ENCODE results near the gene NEGR1. TPM values are rescaled to one million over a fixed set of nuclear protein-coding genes. Genes with fewer than 3 reads are reported as not detected.

The NEGR1 gene
- total RNA-seq, 2 experiments from 2014 or later = not detected

DNA sequence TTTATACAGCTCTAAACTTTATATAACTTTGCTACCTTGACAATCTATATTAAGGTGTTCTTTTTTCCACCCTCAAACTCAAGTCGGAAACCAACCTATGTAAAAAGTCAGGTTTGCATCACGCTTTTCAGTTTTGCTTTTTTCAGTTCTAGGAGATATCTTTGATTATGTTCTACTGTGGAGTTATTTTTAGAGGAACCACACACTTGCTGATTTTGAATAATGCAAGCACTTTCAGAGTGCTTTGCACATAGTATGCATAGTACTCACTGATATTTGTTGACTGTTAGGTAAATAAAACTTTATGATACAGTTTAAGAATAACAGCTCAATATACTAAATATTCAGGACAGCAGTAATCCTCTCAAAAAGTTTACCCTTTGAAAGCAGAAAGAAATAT lies 637.3 kb downstream of the NEGR1 start:
- no peaks in the 10 kb centered on the region for H3K36me3 Mint-ChIP-seq (ENCODE audit: low read depth)
- DNase-seq (no peak), ATAC-seq (no peak)
- CTCF ChIA-PET = no interaction called here
- H3K27ac Mint-ChIP-seq = no peak overlapping the region
- intact Hi-C loops (cut with micrococcal nuclease) = no loop called here
- TF ChIP-seq, protein P1, sequence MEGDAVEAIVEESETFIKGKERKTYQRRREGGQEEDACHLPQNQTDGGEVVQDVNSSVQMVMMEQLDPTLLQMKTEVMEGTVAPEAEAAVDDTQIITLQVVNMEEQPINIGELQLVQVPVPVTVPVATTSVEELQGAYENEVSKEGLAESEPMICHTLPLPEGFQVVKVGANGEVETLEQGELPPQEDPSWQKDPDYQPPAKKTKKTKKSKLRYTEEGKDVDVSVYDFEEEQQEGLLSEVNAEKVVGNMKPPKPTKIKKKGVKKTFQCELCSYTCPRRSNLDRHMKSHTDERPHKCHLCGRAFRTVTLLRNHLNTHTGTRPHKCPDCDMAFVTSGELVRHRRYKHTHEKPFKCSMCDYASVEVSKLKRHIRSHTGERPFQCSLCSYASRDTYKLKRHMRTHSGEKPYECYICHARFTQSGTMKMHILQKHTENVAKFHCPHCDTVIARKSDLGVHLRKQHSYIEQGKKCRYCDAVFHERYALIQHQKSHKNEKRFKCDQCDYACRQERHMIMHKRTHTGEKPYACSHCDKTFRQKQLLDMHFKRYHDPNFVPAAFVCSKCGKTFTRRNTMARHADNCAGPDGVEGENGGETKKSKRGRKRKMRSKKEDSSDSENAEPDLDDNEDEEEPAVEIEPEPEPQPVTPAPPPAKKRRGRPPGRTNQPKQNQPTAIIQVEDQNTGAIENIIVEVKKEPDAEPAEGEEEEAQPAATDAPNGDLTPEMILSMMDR (IDR thresholded peaks at IDR 0.05) = no peak
- POLR2A ChIA-PET = no interaction called here
- H3K4me1 Mint-ChIP-seq (ENCODE audit: low read depth) = no peaks in the 10 kb centered on the region
- H3K27me3 Mint-ChIP-seq = no peaks in the 10 kb centered on the region
- H3K9me3 Mint-ChIP-seq = no peaks in the 10 kb centered on the region
- H3K4me3 Mint-ChIP-seq = no peak overlapping the region

DNA sequence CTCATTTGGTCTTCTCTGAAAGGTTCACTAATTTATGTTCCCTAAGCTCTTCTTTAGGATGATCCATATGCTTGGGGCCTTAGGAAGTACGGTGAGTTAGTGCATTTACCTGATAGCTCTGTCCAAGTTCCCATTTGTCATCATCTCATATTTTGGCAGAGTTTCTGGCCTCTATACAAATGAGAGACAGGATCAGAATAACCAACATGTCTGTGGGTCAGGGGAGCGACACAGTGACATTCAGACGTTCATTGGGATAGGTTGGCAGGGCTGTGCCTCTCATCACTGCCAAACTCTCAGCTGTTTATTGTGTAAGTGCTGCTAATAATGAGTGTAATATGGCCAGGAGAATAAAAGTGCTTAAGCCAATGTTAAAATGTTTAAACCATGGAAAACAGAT lies 640.4 kb downstream of the NEGR1 start:
- intact Hi-C loops (cut with micrococcal nuclease) = no loop called here

DNA sequence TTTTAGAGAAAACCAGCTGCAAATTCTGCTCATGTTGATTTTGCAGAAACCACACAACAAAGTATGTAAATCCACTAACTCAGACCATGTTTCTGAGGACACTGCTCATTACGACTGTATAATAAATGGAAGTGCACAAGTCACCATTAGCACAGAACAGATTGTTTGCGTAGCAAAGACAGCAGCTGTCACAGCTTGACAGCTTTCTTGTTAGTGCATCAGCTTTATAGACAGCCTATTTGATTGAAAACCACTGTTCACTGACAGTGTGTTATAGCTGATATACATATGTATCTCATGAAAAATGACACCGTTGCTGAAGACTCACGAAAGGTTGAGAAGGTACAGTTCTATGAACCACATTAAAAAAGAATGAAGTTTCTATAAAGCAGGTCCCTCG lies 641.3 kb downstream of the NEGR1 start:
- ChIA-PET CTCF (no interaction called here), POLR2A (no interaction called here)
- H3K36me3 Mint-ChIP-seq (ENCODE audit: low read depth) = no peaks in the 10 kb centered on the region
- H3K4me3 Mint-ChIP-seq = no peak overlapping the region
- intact Hi-C loops (cut with micrococcal nuclease) = no loop called here
- no peaks in the 10 kb centered on the region for H3K27me3 Mint-ChIP-seq
- TF ChIP-seq, protein P1 (IDR thresholded peaks at IDR 0.05) = no peak
- DNase-seq (no peak), ATAC-seq (no peak)
- H3K4me1 Mint-ChIP-seq (ENCODE audit: low read depth) = no peaks in the 10 kb centered on the region
- no peak overlapping the region for H3K27ac Mint-ChIP-seq
- no peaks in the 10 kb centered on the region for H3K9me3 Mint-ChIP-seq

More for the DNA sequence above, 640.4 kb downstream of the NEGR1 start:
- TF ChIP-seq, protein P1 (IDR thresholded peaks at IDR 0.05) = no peak
- Mint-ChIP-seq H3K27me3 (no peaks in the 10 kb centered on the region), H3K36me3 (ENCODE audit: low read depth) (no peaks in the 10 kb centered on the region), H3K4me3 (no peak overlapping the region), H3K27ac (no peak overlapping the region), H3K4me1 (ENCODE audit: low read depth) (no peaks in the 10 kb centered on the region), H3K9me3 (no peaks in the 10 kb centered on the region)
- ATAC-seq (no peak), DNase-seq (no peak)
- CTCF ChIA-PET = no interaction called here
- POLR2A ChIA-PET = no interaction called here

DNA sequence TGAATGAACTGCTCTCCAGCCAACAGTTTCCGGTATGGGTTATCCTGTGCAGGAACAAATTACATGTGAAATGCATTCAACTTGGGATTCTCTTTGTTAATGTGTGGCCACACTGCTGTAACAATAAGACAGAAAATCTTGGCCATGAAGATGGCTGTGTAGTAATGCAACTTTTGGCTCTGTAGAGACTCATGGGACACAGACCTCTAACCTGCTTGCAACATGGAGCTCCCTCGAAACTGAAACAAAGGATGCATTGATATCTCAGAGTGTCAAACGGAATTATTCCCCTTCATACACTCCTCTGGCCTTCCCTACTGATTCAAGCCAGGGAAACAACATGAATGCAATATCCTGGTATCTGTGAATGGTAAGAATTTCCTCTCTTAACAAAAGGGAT lies 642.2 kb downstream of the NEGR1 start:
- intact Hi-C loops (cut with micrococcal nuclease) = no loop called here
- ATAC-seq = no peak
- Mint-ChIP-seq H3K4me1 (ENCODE audit: low read depth) (no peaks in the 10 kb centered on the region), H3K27ac (no peak overlapping the region), H3K4me3 (no peak overlapping the region), H3K36me3 (ENCODE audit: low read depth) (no peaks in the 10 kb centered on the region), H3K9me3 (no peaks in the 10 kb centered on the region), H3K27me3 (no peaks in the 10 kb centered on the region)
- no peak for DNase-seq
- TF ChIP-seq, protein P1 (IDR thresholded peaks at IDR 0.05) = no peak
- ChIA-PET CTCF (no interaction called here), POLR2A (no interaction called here)

DNA sequence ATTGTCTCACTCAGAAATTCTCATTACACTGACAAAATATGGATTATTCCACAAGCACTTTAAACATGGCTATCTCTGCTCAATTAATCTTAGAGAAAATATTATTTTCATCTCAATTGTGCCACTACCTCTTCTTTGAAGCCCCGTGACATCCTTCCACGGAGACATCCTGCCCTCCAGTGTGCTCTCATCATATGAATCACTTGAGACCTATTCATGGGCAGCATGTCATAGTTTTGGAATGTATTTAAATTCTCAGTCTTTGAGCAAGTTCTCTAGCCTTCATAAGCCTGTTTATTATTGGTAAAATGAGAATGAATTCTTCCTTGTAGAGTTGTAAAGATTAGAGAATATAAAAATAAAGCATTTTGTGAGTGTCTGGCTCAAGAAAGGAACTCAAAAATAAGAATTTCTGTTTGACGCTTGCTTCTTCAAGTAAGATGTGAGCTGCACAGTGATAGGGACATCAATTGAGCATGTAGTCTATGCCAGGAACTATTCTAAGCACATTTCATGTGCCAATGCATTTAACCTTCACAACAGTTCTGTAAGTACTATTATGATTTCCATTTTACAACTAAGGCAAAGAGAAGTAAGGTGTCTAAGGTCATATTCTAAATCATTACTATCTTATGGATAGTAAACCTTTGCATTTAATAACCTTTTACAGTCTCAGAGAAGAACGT lies 644.1 kb downstream of the NEGR1 start:
- H3K4me3 Mint-ChIP-seq = no peak overlapping the region
- H3K4me1 Mint-ChIP-seq (ENCODE audit: low read depth) = no peaks in the 10 kb centered on the region
- intact Hi-C loops (cut with micrococcal nuclease) = no loop called here
- no peaks in the 10 kb centered on the region for H3K36me3 Mint-ChIP-seq (ENCODE audit: low read depth)
- ChIA-PET CTCF (no interaction called here), POLR2A (no interaction called here)
- no peaks in the 10 kb centered on the region for H3K27me3 Mint-ChIP-seq
- no peak overlapping the region for H3K27ac Mint-ChIP-seq
- ATAC-seq (no peak), DNase-seq (no peak)
- TF ChIP-seq, protein P1 (IDR thresholded peaks at IDR 0.05) = no peak
- no peaks in the 10 kb centered on the region for H3K9me3 Mint-ChIP-seq
